ENCODE results near the gene RPS3. TPM values are rescaled to one million over a fixed set of nuclear protein-coding genes. Genes with fewer than 3 reads are reported as not detected.

RPS3 gene
- total and polyA plus RNA-seq, 2 of the 13 experiments (the other 11 are each of a cell fraction or from before 2014, with no cell fraction given), result 2,143 to 3,616 TPM

DNA sequence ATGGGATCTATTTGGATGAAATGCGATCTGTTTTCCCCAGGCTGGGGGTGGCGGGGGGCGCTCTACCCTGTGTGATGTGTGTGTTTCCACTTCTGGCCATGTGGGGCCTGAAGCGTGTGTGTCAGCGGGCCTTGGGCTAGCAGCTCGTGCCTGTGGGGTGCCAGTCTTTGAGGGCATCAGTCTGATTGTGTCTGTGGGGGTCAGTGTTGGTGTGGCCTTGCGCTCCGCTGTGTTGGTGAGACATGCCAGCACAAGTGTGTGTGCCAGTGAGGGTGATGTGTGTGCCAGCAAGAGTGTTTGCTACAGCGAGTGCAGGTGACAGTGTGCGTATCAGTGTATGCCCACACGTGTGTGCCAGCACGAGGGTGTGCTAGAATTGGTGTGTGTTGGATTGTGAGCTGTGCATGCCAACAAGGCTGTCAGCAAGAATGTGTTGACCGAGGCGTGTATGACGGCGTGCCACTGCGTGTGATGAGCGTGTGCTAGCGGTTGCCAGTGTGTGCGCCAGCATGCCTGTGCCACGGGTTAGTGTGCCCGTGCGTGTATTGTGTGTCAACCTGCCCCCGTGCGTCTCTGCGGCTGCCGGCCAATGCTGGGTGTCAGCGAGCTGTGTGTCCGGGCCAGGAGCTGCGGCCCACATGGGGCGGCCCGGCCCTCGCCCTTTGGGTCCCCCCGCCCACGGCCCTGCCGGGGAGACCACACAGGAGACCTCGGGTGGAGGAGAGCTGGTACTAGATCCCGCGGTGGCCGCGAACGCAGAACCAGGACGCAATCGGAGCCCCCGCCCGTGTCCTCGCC, 48.4 kb upstream of the RPS3 start (continued):
- TF ChIP-seq, protein P1, sequence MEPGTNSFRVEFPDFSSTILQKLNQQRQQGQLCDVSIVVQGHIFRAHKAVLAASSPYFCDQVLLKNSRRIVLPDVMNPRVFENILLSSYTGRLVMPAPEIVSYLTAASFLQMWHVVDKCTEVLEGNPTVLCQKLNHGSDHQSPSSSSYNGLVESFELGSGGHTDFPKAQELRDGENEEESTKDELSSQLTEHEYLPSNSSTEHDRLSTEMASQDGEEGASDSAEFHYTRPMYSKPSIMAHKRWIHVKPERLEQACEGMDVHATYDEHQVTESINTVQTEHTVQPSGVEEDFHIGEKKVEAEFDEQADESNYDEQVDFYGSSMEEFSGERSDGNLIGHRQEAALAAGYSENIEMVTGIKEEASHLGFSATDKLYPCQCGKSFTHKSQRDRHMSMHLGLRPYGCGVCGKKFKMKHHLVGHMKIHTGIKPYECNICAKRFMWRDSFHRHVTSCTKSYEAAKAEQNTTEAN (CRISPR knock-in tag; conservative IDR thresholded peaks at IDR 0.05), result peak; percentile 84
- TF ChIP-seq ZNF740 (CRISPR knock-in tag; IDR thresholded peaks at IDR 0.05), result peak; percentile 68

GRCh38 chr11:75351541-75351790, 47.9 kb upstream of the RPS3 start, which contains the start of gene ARRB1:
Gene ARRB1 (minus strand): TSS chr11:75351661. CDS start chr11:75351607, 54 bp downstream.
- peak within 1 kb of the TSS; percentile 63 to 86 (median 84) for H3K4me3 ChIP-seq (replicated peaks in 1 of 3; ENCODE audit: insufficient read depth in 1 of 3, low read depth in 2 of 3, low read length in 3 of 3)
- H3K4me1 ChIP-seq (ENCODE audit: insufficient read depth, low read length), result peaks cover 57% of the 10 kb centered on the region
- peak within 1 kb of the TSS; percentile 85 for H3K9ac ChIP-seq (ENCODE audit: insufficient read depth, low read depth, low read length)
- intact Hi-C loops (cut with micrococcal nuclease; ENCODE audit: unreplicated experiment) (no loop called here), in situ Hi-C loops (cut with HindIII; ENCODE audit: extremely low pct_ligation_motif_present, low pct_unique_long_range_greater_than_20kb) (no loop called here)
- H3K79me2 ChIP-seq (ENCODE audit: insufficient read depth, low read length), result peaks cover 45% of the 10 kb centered on the region
- no peak for DNase-seq (ENCODE audit: low spot score)
- H3K27me3 ChIP-seq (ENCODE audit: control insufficient read depth in 1 of 2, insufficient read depth in 2 of 2, low read length in 2 of 2), result peaks cover 3 to 10% of the 10 kb centered on the region in 2 experiments; a peak in 3 of 5 replicates
- peak within 1 kb of the TSS; percentile 85 for H3K27ac ChIP-seq (ENCODE audit: extremely low read length, insufficient read depth, low read length)
- CTCF ChIA-PET (ENCODE audit: low intra/inter-chr PET ratio, low total read pairs), result interaction anchor here (0.7 to 1.5 kb wide), 2 partner anchors 32 to 33 kb away, joined by 3 to 6 read pairs; no protein-coding TSS in a partner anchor
- H3K36me3 ChIP-seq (replicated peaks in 1 of 2; ENCODE audit: control insufficient read depth in 1 of 2, insufficient read depth in 2 of 2, low read length in 2 of 2), result no peaks in the 10 kb centered on the region
- no peak for FAIRE-seq
- BruUV-seq (replicated peaks), result no TSS peak
- 0% methylated on average over 2 of the region's 38 CpGs for whole genome bisulfite sequencing (ENCODE audit: low lambda C conversion rate)
- POLR2A ChIA-PET, result interaction anchor here (1.2 to 3.7 kb wide), 3 partner anchors 8 to 24 kb away, joined by 3 to 20 read pairs (median 15); no protein-coding TSS in a partner anchor
- peaks cover 18% of the 10 kb centered on the region; the same call in 1 of the 2 replicates for H4K20me1 ChIP-seq (ENCODE audit: insufficient read depth, low read length)
- peak within 1 kb of the TSS; percentile 99 for H3K4me2 ChIP-seq (ENCODE audit: low read depth, low read length)
- no peaks in the 10 kb centered on the region for H3K9me3 ChIP-seq (ENCODE audit: low read length)
- no peak within 1 kb of the TSS for H2AFZ ChIP-seq (ENCODE audit: low read length)
- peak; percentile 56 for ATAC-seq
- TF ChIP-seq CBFB (CRISPR knock-in tag; IDR thresholded peaks at IDR 0.05) (no peak), ZNF558 (CRISPR knock-in tag; IDR thresholded peaks at IDR 0.05; ENCODE audit: borderline replicate concordance) (0 out of 2 replicates have a peak, but pooled peaks have one; percentile 14), ZNF704 (CRISPR knock-in tag; IDR thresholded peaks at IDR 0.05; ENCODE audit: borderline replicate concordance) (0 out of 2 replicates have a peak, but pooled peaks have one; percentile 1), ZSCAN9 (CRISPR knock-in tag; IDR thresholded peaks at IDR 0.05; ENCODE audit: borderline replicate concordance) (0 out of 2 replicates have a peak, but pooled peaks have one; percentile 1), HOXA3 (CRISPR knock-in tag; IDR thresholded peaks at IDR 0.05) (no peak), ETV5 (CRISPR knock-in tag; IDR thresholded peaks at IDR 0.05; ENCODE audit: borderline replicate concordance) (no peak; the same call in 1 of the 2 replicates), SYNCRIP (IDR thresholded peaks at IDR 0.05; ENCODE audit: insufficient read depth, low read depth, low read length) (no peak), REPIN1 (CRISPR knock-in tag; IDR thresholded peaks at IDR 0.05; ENCODE audit: borderline replicate concordance, low read depth) (no peak), BCL6 (CRISPR knock-in tag; IDR thresholded peaks at IDR 0.05) (no peak), SIN3B (IDR thresholded peaks at IDR 0.05; ENCODE audit: low read length) (no peak), ZNF430 (CRISPR knock-in tag; IDR thresholded peaks at IDR 0.05) (peak; percentile 8; the same call in 1 of the 2 replicates), ZEB1 (IDR thresholded peaks at IDR 0.05; ENCODE audit: insufficient replicate concordance, low read depth) (no peak), GLI4 (CRISPR knock-in tag; IDR thresholded peaks at IDR 0.05; ENCODE audit: borderline replicate concordance) (no peak), ARID2 (CRISPR knock-in tag; IDR thresholded peaks at IDR 0.05; ENCODE audit: borderline replicate concordance) (0 out of 2 replicates have a peak, but pooled peaks have one; percentile 74)
- TF ChIP-seq, protein P2, sequence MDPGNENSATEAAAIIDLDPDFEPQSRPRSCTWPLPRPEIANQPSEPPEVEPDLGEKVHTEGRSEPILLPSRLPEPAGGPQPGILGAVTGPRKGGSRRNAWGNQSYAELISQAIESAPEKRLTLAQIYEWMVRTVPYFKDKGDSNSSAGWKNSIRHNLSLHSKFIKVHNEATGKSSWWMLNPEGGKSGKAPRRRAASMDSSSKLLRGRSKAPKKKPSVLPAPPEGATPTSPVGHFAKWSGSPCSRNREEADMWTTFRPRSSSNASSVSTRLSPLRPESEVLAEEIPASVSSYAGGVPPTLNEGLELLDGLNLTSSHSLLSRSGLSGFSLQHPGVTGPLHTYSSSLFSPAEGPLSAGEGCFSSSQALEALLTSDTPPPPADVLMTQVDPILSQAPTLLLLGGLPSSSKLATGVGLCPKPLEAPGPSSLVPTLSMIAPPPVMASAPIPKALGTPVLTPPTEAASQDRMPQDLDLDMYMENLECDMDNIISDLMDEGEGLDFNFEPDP (CRISPR knock-in tag; conservative IDR thresholded peaks at IDR 0.05), result no peak
- TF ChIP-seq, protein P3, sequence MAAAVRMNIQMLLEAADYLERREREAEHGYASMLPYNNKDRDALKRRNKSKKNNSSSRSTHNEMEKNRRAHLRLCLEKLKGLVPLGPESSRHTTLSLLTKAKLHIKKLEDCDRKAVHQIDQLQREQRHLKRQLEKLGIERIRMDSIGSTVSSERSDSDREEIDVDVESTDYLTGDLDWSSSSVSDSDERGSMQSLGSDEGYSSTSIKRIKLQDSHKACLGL (CRISPR knock-in tag; IDR thresholded peaks at IDR 0.05), result no peak

All from HepG2 (cell line).